GM23338 (cell line): ENCODE data around the gene COMMD2. TPM values are rescaled to one million over a fixed set of nuclear protein-coding genes. Genes with fewer than 3 reads are reported as not detected.

Experiments used
- ATAC-seq: fragments of 200-7000 bp; cut with Tn5 transposase; 3 replicates; pipeline ENCODE4 v1.9.1; 2020
- DNase-seq: peaks from one replicate; pipeline ENCODE4 v3.0.0-alpha.2; 2015; ENCODE audit warnings: low spot score
- H2AFZ ChIP-seq: fragments of 200-600 bp; sonication (generic); 2 replicates; pipeline ENCODE4 v1.8.0; 2016; ENCODE audit warnings: antibody characterized with exemption, mild to moderate bottlenecking, moderate library complexity
- H3F3A ChIP-seq: fragments of 200-600 bp; sonication (generic); replicated peaks from 2 replicates; pipeline ENCODE4 v1.8.0; 2017; ENCODE audit warnings: antibody characterized with exemption, mixed run types, low read depth
- H3K27ac ChIP-seq: fragments of 200-600 bp; sonication (generic); 2 replicates; pipeline ENCODE4 v1.6.1; 2016; ENCODE audit warnings: low read depth
- H3K27me3 ChIP-seq: fragments of 200-600 bp; sonication (generic); 2 replicates; pipeline ENCODE4 v1.8.0; 2016; ENCODE audit warnings: mild to moderate bottlenecking, mixed run types, moderate library complexity; ENCODE audit not compliant: insufficient read depth
- H3K36me3 ChIP-seq: fragments of 200-600 bp; sonication (generic); 2 replicates; pipeline ENCODE4 v1.8.0; 2016; ENCODE audit warnings: mild to moderate bottlenecking; ENCODE audit not compliant: insufficient read depth
- H3K4me1 ChIP-seq: fragments of 200-600 bp; sonication (generic); 2 replicates; pipeline ENCODE4 v1.8.0; 2016; ENCODE audit warnings: mild to moderate bottlenecking, moderate library complexity; ENCODE audit not compliant: insufficient read depth
- H3K4me2 ChIP-seq: fragments of 200-600 bp; sonication (generic); 2 replicates; pipeline ENCODE4 v1.7.1; 2017; ENCODE audit warnings: mixed run types
- H3K4me3 ChIP-seq: fragments of 200-600 bp; sonication (generic); 2 replicates; pipeline ENCODE4 v1.6.1; 2016; ENCODE audit warnings: mixed run types
- H3K79me2 ChIP-seq: fragments of 200-600 bp; sonication (generic); replicated peaks from 2 replicates; pipeline ENCODE4 v1.8.0; 2017; ENCODE audit warnings: mild to moderate bottlenecking; ENCODE audit not compliant: insufficient read depth
- H3K9me2 ChIP-seq: fragments of 200-600 bp; sonication (generic); 2 replicates; pipeline ENCODE4 v1.8.0; 2017; ENCODE audit not compliant: insufficient read depth
- H4K20me1 ChIP-seq: fragments of 200-600 bp; sonication (generic); replicated peaks from 2 replicates; pipeline ENCODE4 v1.8.0; 2017; ENCODE audit warnings: mild to moderate bottlenecking; ENCODE audit not compliant: insufficient read depth
- H3K27ac Mint-ChIP-seq: 2 replicates; pipeline ENCODE4 v1.8.0; 2020; ENCODE audit warnings: inconsistent platforms, mild to moderate bottlenecking, moderate library complexity, mixed read lengths
- H3K27me3 Mint-ChIP-seq: 3 replicates; pipeline ENCODE4 v1.8.0; 2022; ENCODE audit warnings: low read depth, mild to moderate bottlenecking, moderate library complexity, mixed read lengths, inconsistent platforms; ENCODE audit not compliant: insufficient read depth, poor library complexity
- H3K36me3 Mint-ChIP-seq: 3 replicates; pipeline ENCODE4 v1.8.0; 2021; ENCODE audit warnings: low read depth, mild to moderate bottlenecking, inconsistent platforms, moderate library complexity, mixed read lengths
- H3K4me1 Mint-ChIP-seq: 3 replicates; pipeline ENCODE4 v1.8.0; 2020; ENCODE audit warnings: mild to moderate bottlenecking, inconsistent platforms, mixed read lengths
- H3K4me3 Mint-ChIP-seq: 3 replicates; pipeline ENCODE4 v1.8.0; 2021; ENCODE audit warnings: moderate library complexity, mild to moderate bottlenecking, inconsistent platforms, mixed read lengths
- H3K9me3 Mint-ChIP-seq: 3 replicates; pipeline ENCODE4 v1.8.0; 2020; ENCODE audit warnings: moderate library complexity, mild to moderate bottlenecking, inconsistent platforms, mixed read lengths
- ETS1 ChIP-seq: IDR thresholded peaks from 2 replicates; pipeline ENCODE4 v1.6.1; 2016; ENCODE audit warnings: antibody characterized with exemption
- EZH2 ChIP-seq: fragments of 200-600 bp; sonication (generic); IDR thresholded peaks from one replicate; pipeline ENCODE4 v1.8.0; 2017; ENCODE audit warnings: antibody characterized with exemption, mild to moderate bottlenecking, low read depth; ENCODE audit not compliant: unreplicated experiment
- EZH2phosphoT487 ChIP-seq: fragments of 200-600 bp; sonication (generic); IDR thresholded peaks from one replicate; pipeline ENCODE4 v1.8.1; 2018; ENCODE audit warnings: antibody characterized with exemption; ENCODE audit not compliant: unreplicated experiment
- JUNB ChIP-seq: IDR thresholded peaks from one replicate; pipeline ENCODE4 v1.6.1; 2016; ENCODE audit warnings: antibody characterized with exemption; ENCODE audit not compliant: unreplicated experiment
- NANOG ChIP-seq: IDR thresholded peaks from 2 replicates; pipeline ENCODE4 v1.6.1; 2016; ENCODE audit warnings: antibody characterized with exemption, borderline replicate concordance
- POLR2AphosphoS5 ChIP-seq: IDR thresholded peaks from 2 replicates; pipeline ENCODE4 v1.6.1; 2016; ENCODE audit warnings: antibody characterized with exemption, low read depth
- STAT1 ChIP-seq: IDR thresholded peaks from one replicate; pipeline ENCODE4 v1.6.1; 2016; ENCODE audit warnings: antibody characterized with exemption; ENCODE audit not compliant: unreplicated experiment
- ZNF114 ChIP-seq: fragments of 250-450 bp; sonication (Bioruptor Pico); IDR thresholded peaks from 2 replicates; pipeline ENCODE4 v1.5.0; 2020; ENCODE audit warnings: mild to moderate bottlenecking, moderate library complexity
- ZNF331 ChIP-seq: fragments of 250-450 bp; sonication (Bioruptor Pico); IDR thresholded peaks from 2 replicates; pipeline ENCODE4 v1.5.0; 2020; ENCODE audit warnings: low read depth, mild to moderate bottlenecking, moderate library complexity
- polyA plus RNA-seq: library from polyadenylated mRNA; unstranded; fragments of >200 nt; fragmentation: Nextera tagmentation; extraction: Ambion mirVana; gene quantifications from 2 replicates; pipeline ENCODE4 v1.2.1, GENCODE V29; 2016
- total RNA-seq: library from RNA; depleted of rRNA; stranded (reverse); fragments of >200 nt; shearing (Covaris generic); gene quantifications from 2 replicates; pipeline ENCODE4 v1.2.3, GENCODE V29; 2014
- TF ChIP-seq, protein P1 (sequence below): fragments of 250-450 bp; sonication (Bioruptor Pico); IDR thresholded peaks from 2 replicates; pipeline ENCODE4 v1.5.0; 2020; ENCODE audit warnings: mild to moderate bottlenecking, moderate library complexity
- TF ChIP-seq, protein P2 (sequence below): IDR thresholded peaks from one replicate; pipeline ENCODE4 v1.6.1; 2018; ENCODE audit warnings: antibody characterized with exemption; ENCODE audit not compliant: unreplicated experiment
- TF ChIP-seq, protein P3 (sequence below), 2 experiments: fragments of 200-600 bp in 1 of 2; sonication (generic) in 1 of 2; conservative IDR thresholded peaks; 2 replicates each; pipeline versions ENCODE4 v1.5.1 to v1.6.1; 2016 to 2017; ENCODE audit warnings: antibody characterized with exemption in 2 of 2, low read depth in 2 of 2, mild to moderate bottlenecking in 2 of 2, moderate library complexity in 1 of 2

The COMMD2 gene
- total and polyA plus RNA-seq, 2 experiments from 2014 or later, result 55.5 to 61.1 TPM

DNA sequence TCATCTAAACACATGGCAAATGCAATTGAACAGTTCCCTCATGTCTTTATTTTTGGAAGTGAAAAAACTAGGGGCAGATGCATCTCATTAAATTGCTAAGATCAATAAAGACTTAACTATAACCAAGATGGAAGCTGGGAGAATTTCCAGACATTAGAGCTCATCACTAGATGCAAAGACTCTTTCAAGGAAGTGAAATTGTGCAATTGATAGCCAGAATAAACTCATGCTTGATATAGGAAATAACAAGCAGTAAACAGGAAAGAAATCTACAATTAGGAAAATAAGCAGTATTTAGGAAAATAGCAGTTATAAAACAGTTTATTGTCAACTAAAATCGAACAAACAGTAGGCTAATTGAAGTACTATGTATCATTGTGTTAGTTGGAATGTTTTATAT, 48.9 kb upstream of the COMMD2 start:
- Histone ChIP-seq H2AFZ (peak overlapping the region; percentile 2; the same call in 1 of the 2 replicates), H3K9me2 (no peaks in the 10 kb centered on the region), H3K4me3 (no peak overlapping the region), H3K27ac (no peak overlapping the region), H3K79me2 (no peaks in the 10 kb centered on the region), H3F3A (no peaks in the 10 kb centered on the region), H4K20me1 (no peaks in the 10 kb centered on the region), H3K27me3 (no peaks in the 10 kb centered on the region), H3K4me1 (no peaks in the 10 kb centered on the region), H3K36me3 (no peaks in the 10 kb centered on the region), H3K4me2 (no peak overlapping the region)
- Mint-ChIP-seq H3K4me1 (no peaks in the 10 kb centered on the region), H3K9me3 (no peaks in the 10 kb centered on the region; the same call in 2 of the 3 replicates), H3K27ac (no peak overlapping the region), H3K27me3 (peaks cover 2% of the 10 kb centered on the region), H3K4me3 (no peak overlapping the region), H3K36me3 (no peaks in the 10 kb centered on the region)
- no peak for DNase-seq
- ATAC-seq, result no peak
- TF ChIP-seq POLR2AphosphoS5 (no peak), ETS1 (no peak), NANOG (no peak), STAT1 (no peak), EZH2 (no peak), ZNF331 (CRISPR knock-in tag) (no peak), ZNF114 (CRISPR knock-in tag) (no peak), EZH2phosphoT487 (no peak), JUNB (no peak)
- TF ChIP-seq, protein P1, sequence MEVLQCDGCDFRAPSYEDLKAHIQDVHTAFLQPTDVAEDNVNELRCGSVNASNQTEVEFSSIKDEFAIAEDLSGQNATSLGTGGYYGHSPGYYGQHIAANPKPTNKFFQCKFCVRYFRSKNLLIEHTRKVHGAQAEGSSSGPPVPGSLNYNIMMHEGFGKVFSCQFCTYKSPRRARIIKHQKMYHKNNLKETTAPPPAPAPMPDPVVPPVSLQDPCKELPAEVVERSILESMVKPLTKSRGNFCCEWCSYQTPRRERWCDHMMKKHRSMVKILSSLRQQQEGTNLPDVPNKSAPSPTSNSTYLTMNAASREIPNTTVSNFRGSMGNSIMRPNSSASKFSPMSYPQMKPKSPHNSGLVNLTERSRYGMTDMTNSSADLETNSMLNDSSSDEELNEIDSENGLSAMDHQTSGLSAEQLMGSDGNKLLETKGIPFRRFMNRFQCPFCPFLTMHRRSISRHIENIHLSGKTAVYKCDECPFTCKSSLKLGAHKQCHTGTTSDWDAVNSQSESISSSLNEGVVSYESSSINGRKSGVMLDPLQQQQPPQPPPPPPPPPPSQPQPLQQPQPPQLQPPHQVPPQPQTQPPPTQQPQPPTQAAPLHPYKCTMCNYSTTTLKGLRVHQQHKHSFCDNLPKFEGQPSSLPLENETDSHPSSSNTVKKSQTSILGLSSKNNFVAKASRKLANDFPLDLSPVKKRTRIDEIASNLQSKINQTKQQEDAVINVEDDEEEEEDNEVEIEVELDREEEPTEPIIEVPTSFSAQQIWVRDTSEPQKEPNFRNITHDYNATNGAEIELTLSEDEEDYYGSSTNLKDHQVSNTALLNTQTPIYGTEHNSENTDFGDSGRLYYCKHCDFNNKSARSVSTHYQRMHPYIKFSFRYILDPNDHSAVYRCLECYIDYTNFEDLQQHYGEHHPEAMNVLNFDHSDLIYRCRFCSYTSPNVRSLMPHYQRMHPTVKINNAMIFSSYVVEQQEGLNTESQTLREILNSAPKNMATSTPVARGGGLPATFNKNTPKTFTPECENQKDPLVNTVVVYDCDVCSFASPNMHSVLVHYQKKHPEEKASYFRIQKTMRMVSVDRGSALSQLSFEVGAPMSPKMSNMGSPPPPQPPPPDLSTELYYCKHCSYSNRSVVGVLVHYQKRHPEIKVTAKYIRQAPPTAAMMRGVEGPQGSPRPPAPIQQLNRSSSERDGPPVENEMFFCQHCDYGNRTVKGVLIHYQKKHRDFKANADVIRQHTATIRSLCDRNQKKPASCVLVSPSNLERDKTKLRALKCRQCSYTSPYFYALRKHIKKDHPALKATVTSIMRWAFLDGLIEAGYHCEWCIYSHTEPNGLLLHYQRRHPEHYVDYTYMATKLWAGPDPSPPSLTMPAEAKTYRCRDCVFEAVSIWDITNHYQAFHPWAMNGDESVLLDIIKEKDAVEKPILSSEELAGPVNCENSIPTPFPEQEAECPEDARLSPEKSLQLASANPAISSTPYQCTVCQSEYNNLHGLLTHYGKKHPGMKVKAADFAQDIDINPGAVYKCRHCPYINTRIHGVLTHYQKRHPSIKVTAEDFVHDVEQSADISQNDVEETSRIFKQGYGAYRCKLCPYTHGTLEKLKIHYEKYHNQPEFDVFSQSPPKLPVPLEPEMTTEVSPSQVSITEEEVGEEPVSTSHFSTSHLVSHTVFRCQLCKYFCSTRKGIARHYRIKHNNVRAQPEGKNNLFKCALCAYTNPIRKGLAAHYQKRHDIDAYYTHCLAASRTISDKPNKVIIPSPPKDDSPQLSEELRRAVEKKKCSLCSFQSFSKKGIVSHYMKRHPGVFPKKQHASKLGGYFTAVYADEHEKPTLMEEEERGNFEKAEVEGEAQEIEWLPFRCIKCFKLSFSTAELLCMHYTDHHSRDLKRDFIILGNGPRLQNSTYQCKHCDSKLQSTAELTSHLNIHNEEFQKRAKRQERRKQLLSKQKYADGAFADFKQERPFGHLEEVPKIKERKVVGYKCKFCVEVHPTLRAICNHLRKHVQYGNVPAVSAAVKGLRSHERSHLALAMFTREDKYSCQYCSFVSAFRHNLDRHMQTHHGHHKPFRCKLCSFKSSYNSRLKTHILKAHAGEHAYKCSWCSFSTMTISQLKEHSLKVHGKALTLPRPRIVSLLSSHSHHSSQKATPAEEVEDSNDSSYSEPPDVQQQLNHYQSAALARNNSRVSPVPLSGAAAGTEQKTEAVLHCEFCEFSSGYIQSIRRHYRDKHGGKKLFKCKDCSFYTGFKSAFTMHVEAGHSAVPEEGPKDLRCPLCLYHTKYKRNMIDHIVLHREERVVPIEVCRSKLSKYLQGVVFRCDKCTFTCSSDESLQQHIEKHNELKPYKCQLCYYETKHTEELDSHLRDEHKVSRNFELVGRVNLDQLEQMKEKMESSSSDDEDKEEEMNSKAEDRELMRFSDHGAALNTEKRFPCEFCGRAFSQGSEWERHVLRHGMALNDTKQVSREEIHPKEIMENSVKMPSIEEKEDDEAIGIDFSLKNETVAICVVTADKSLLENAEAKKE, result no peak
- TF ChIP-seq, protein P2, sequence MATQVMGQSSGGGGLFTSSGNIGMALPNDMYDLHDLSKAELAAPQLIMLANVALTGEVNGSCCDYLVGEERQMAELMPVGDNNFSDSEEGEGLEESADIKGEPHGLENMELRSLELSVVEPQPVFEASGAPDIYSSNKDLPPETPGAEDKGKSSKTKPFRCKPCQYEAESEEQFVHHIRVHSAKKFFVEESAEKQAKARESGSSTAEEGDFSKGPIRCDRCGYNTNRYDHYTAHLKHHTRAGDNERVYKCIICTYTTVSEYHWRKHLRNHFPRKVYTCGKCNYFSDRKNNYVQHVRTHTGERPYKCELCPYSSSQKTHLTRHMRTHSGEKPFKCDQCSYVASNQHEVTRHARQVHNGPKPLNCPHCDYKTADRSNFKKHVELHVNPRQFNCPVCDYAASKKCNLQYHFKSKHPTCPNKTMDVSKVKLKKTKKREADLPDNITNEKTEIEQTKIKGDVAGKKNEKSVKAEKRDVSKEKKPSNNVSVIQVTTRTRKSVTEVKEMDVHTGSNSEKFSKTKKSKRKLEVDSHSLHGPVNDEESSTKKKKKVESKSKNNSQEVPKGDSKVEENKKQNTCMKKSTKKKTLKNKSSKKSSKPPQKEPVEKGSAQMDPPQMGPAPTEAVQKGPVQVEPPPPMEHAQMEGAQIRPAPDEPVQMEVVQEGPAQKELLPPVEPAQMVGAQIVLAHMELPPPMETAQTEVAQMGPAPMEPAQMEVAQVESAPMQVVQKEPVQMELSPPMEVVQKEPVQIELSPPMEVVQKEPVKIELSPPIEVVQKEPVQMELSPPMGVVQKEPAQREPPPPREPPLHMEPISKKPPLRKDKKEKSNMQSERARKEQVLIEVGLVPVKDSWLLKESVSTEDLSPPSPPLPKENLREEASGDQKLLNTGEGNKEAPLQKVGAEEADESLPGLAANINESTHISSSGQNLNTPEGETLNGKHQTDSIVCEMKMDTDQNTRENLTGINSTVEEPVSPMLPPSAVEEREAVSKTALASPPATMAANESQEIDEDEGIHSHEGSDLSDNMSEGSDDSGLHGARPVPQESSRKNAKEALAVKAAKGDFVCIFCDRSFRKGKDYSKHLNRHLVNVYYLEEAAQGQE, result no peak
- TF ChIP-seq, protein P3, sequence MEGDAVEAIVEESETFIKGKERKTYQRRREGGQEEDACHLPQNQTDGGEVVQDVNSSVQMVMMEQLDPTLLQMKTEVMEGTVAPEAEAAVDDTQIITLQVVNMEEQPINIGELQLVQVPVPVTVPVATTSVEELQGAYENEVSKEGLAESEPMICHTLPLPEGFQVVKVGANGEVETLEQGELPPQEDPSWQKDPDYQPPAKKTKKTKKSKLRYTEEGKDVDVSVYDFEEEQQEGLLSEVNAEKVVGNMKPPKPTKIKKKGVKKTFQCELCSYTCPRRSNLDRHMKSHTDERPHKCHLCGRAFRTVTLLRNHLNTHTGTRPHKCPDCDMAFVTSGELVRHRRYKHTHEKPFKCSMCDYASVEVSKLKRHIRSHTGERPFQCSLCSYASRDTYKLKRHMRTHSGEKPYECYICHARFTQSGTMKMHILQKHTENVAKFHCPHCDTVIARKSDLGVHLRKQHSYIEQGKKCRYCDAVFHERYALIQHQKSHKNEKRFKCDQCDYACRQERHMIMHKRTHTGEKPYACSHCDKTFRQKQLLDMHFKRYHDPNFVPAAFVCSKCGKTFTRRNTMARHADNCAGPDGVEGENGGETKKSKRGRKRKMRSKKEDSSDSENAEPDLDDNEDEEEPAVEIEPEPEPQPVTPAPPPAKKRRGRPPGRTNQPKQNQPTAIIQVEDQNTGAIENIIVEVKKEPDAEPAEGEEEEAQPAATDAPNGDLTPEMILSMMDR (conservative IDR thresholded peaks at IDR 0.05; ENCODE audit: low read depth in 2 of 2), result no peak
